ENCODE results near the gene UBAP2. TPM values are rescaled to one million over a fixed set of nuclear protein-coding genes. Genes with fewer than 3 reads are reported as not detected.
"Not testable (repeated sequence)": the region's sequence is repeated elsewhere in the genome, so short reads cannot be mapped to it uniquely, and the experiment has no call there.

Gene UBAP2
- total RNA-seq, 2 donors from 2014 or later = 45.7 to 57.0 TPM

- Mint-ChIP-seq H3K36me3 (ENCODE audit: low read depth) (peaks cover 45% of the 10 kb centered on the region), H3K27me3 (no peaks in the 10 kb centered on the region), H3K4me1 (peaks cover 5% of the 10 kb centered on the region), H3K4me3 (no peak overlapping the region), H3K27ac (no peak overlapping the region), H3K9me3 (no peaks in the 10 kb centered on the region)
- ATAC-seq (replicated peaks) = no peak
Observed at GRCh38 chr9:34034698-34035065, 14.0 kb downstream of the UBAP2 start.

GRCh38 chr9:34032631-34033030, 16.1 kb downstream of the UBAP2 start:
- no peaks in the 10 kb centered on the region for H3K9me3 Mint-ChIP-seq
- no peak for ATAC-seq (replicated peaks)
- H3K27ac Mint-ChIP-seq = no peak overlapping the region
- H3K36me3 Mint-ChIP-seq (ENCODE audit: low read depth) = peaks cover 58% of the 10 kb centered on the region
- H3K4me1 Mint-ChIP-seq = peaks cover 5% of the 10 kb centered on the region
- H3K27me3 Mint-ChIP-seq = no peaks in the 10 kb centered on the region
- H3K4me3 Mint-ChIP-seq = no peak overlapping the region

DNA sequence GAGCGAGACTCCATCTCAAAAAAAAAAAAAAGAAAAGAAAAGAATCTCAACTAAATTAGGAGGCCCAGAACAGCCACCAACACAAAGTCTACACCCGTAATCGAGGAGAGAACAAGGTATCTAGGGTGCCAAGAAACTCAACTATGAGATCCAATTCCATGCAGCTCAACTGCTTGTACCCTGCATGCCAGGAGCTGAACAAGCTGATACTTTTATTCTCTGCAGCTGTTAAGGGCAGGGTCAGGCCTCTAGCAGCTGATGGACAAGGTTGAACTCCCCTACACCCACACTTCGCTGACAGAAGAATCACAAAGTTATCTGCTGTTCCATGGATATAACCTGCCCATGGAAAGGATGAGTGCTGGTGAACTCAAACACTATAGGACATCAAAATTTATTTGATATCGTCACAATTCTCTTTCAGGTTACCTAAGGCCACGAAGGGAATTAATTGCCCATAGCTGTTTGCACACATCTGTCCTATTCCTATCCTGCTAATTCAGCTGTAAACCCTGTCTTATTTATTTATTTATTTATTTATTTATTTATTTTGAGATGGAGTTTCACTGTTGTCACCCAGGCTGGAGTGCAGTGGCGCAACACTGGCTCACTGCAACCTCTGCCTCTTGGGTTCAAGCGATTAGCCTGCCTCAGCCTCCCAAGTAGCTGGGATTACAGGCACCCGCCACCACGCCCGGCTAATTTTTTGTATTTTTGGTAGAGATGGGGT, 20.7 kb downstream of the UBAP2 start:
- H3K27me3 Mint-ChIP-seq = no peaks in the 10 kb centered on the region
- no peaks in the 10 kb centered on the region for H3K9me3 Mint-ChIP-seq
- no peak for ATAC-seq (replicated peaks)
- H3K4me3 Mint-ChIP-seq = no peak overlapping the region
- peaks cover 60% of the 10 kb centered on the region for H3K36me3 Mint-ChIP-seq (ENCODE audit: low read depth)
- no peak overlapping the region for H3K27ac Mint-ChIP-seq
- peaks cover 9% of the 10 kb centered on the region for H3K4me1 Mint-ChIP-seq

- Mint-ChIP-seq H3K27ac (peak overlapping the region; percentile 67), H3K9me3 (no peaks in the 10 kb centered on the region), H3K4me1 (peaks cover 9% of the 10 kb centered on the region), H3K36me3 (ENCODE audit: low read depth) (peaks cover 45% of the 10 kb centered on the region), H3K4me3 (no peak overlapping the region), H3K27me3 (no peaks in the 10 kb centered on the region)
- ATAC-seq (replicated peaks) = no peak
Observed at GRCh38 chr9:34025811-34026210, 22.9 kb downstream of the UBAP2 start.

DNA sequence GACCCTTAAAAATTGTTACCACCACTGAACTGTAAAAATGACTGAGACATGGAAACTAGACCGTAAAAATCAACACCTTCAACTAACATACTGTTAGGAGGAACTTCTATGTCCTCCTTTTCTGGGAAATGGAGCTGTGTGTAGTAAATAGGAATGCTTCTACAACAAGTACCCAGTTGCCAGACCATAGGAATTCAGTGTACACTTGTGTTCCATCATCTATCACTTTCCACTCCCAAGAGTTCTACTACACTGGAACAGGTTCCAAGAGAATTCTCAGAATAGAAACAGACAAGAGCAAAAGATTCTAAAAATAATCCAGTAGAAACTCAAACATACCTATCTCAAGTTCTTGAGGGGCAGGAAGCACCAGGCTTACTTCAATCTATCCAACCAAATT, 23.6 kb downstream of the UBAP2 start:
- no peak for ATAC-seq (replicated peaks)
- Mint-ChIP-seq H3K9me3 (no peaks in the 10 kb centered on the region), H3K36me3 (ENCODE audit: low read depth) (peaks cover 45% of the 10 kb centered on the region), H3K4me1 (peaks cover 9% of the 10 kb centered on the region), H3K4me3 (no peak overlapping the region), H3K27me3 (no peaks in the 10 kb centered on the region), H3K27ac (peak overlapping the region; percentile 50)

GRCh38 chr9:34024476-34024875, 24.2 kb downstream of the UBAP2 start:
- not testable (repeated sequence) for H3K9me3 Mint-ChIP-seq; H3K4me3 Mint-ChIP-seq; H3K27me3 Mint-ChIP-seq; ATAC-seq (replicated peaks); H3K4me1 Mint-ChIP-seq
- H3K27ac Mint-ChIP-seq = peak overlapping the region; percentile 50
- H3K36me3 Mint-ChIP-seq (ENCODE audit: low read depth) = peaks cover 44% of the 10 kb centered on the region

- Mint-ChIP-seq H3K4me3 (no peak overlapping the region), H3K27ac (peak overlapping the region; percentile 60), H3K27me3 (no peaks in the 10 kb centered on the region), H3K4me1 (no peaks in the 10 kb centered on the region), H3K36me3 (ENCODE audit: low read depth) (peaks cover 68% of the 10 kb centered on the region), H3K9me3 (no peaks in the 10 kb centered on the region)
- ATAC-seq (replicated peaks) = no peak
Observed at GRCh38 chr9:34016149-34016548, 32.5 kb downstream of the UBAP2 start.

- no peaks in the 10 kb centered on the region for H3K4me1 Mint-ChIP-seq
- H3K36me3 Mint-ChIP-seq (ENCODE audit: low read depth) = peaks cover 85% of the 10 kb centered on the region
- no peak for ATAC-seq (replicated peaks)
- no peak overlapping the region for H3K4me3 Mint-ChIP-seq
- no peak overlapping the region for H3K27ac Mint-ChIP-seq
- H3K27me3 Mint-ChIP-seq = no peaks in the 10 kb centered on the region
- no peaks in the 10 kb centered on the region for H3K9me3 Mint-ChIP-seq
Observed at GRCh38 chr9:34010979-34011378, 37.7 kb downstream of the UBAP2 start.

DNA sequence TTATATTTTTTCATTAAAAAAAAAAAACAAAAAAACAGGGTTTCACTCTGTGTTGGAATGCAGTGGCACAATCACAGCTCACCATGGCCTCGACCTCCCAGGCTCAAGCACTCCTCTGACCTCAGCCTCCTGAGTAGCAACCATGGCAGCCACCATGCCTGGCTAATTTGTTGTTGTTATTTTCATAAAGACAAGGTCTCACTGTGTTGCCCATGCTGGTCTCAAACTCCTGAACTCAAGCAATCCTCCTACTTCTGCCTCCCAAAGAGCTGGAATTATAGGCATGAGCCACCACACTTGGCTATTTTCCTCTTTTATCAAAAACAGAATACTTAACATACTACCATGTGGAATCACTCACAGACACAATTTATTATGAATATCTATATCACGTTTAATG, 46.7 kb downstream of the UBAP2 start:
- Mint-ChIP-seq H3K36me3 (ENCODE audit: low read depth) (peaks cover 64% of the 10 kb centered on the region), H3K4me3 (no peak overlapping the region), H3K27me3 (no peaks in the 10 kb centered on the region), H3K4me1 (no peaks in the 10 kb centered on the region), H3K9me3 (no peaks in the 10 kb centered on the region), H3K27ac (no peak overlapping the region)
- ATAC-seq (replicated peaks) = no peak

- no peaks in the 10 kb centered on the region for H3K9me3 Mint-ChIP-seq
- peaks cover 64% of the 10 kb centered on the region for H3K36me3 Mint-ChIP-seq (ENCODE audit: low read depth)
- no peak overlapping the region for H3K4me3 Mint-ChIP-seq
- no peak overlapping the region for H3K27ac Mint-ChIP-seq
- no peaks in the 10 kb centered on the region for H3K27me3 Mint-ChIP-seq
- H3K4me1 Mint-ChIP-seq = no peaks in the 10 kb centered on the region
- ATAC-seq (replicated peaks) = no peak
Observed at GRCh38 chr9:34001298-34001697, 47.4 kb downstream of the UBAP2 start.

GRCh38 chr9:33995449-33995848, 53.2 kb downstream of the UBAP2 start:
- Mint-ChIP-seq H3K9me3 (no peaks in the 10 kb centered on the region), H3K4me3 (no peak overlapping the region), H3K36me3 (ENCODE audit: low read depth) (peaks cover 71% of the 10 kb centered on the region), H3K4me1 (no peaks in the 10 kb centered on the region), H3K27ac (no peak overlapping the region), H3K27me3 (no peaks in the 10 kb centered on the region)
- ATAC-seq (replicated peaks) = no peak

DNA sequence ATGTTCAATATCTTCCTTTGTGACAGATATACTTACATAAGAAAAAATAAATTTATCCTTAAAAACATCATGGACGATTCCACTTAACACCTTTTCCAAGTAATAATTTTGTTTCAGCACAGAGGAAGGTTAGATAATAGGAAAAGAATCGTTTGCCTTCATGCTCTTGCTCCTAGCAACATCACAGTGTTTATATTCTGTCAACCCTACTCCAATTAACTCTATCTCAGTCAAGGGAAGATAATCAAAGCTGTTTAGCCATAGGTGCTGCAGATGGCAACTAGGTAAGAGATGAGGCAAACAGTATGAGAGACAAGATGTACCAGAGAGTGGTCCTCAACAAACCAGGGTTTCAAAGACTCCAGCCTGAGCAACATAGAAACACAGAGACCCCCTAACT, 55.6 kb downstream of the UBAP2 start:
- Mint-ChIP-seq H3K36me3 (ENCODE audit: low read depth) (peaks cover 75% of the 10 kb centered on the region), H3K27me3 (no peaks in the 10 kb centered on the region), H3K27ac (no peak overlapping the region), H3K9me3 (no peaks in the 10 kb centered on the region), H3K4me3 (no peak overlapping the region), H3K4me1 (peaks cover 16% of the 10 kb centered on the region)
- ATAC-seq (replicated peaks) = no peak

DNA sequence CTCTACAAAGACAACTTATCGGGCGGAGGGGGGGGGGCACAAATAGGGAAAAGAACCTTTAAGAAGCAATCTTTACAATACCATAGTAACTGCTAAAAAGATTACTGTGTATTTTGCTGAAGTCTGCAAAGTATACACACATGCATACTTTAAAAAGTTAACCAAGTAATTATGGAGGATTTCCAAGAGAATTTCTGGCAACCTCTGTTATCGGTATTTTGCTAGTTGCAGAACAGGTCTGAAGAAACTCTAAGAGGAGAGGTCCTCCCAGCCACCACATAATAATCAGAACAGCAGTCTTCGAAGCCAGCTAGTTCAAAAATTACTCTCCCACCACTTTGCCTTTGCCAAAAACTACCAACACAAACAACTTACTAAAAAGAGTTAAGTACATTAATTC, 56.1 kb downstream of the UBAP2 start:
- H3K4me3 Mint-ChIP-seq = no peak overlapping the region
- no peak for ATAC-seq (replicated peaks)
- H3K27me3 Mint-ChIP-seq = no peaks in the 10 kb centered on the region
- peaks cover 75% of the 10 kb centered on the region for H3K36me3 Mint-ChIP-seq (ENCODE audit: low read depth)
- H3K4me1 Mint-ChIP-seq = peaks cover 16% of the 10 kb centered on the region
- no peaks in the 10 kb centered on the region for H3K9me3 Mint-ChIP-seq
- H3K27ac Mint-ChIP-seq = no peak overlapping the region

DNA sequence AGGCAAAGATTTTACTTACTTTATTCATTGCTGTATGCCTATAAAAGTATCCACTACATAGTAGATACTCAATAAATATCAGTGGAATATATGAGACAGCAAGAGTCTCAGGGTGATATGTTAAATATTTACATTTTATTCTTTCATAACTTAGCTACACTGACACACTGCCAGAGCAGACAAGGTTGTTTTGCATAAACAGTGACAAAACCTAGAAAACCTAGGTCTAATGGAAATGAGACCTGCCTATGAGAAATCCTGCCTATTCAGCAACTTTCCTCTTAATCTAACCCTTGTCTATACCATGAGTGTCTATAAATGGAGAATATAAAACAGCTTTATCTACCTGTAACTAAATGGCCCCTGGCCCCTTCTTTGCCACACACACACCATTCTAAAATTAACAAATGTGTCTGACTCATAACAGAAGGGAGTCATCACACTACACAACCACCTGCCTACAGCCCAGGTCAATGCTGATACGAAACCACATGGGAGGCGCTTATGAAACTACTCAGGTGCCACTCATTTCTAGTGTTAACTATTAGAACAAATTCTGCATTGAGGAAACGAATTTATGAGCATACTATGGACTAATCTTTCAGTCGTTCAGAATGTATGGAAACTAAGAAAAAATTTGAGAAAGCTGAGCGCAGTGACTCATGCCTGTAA, 60.3 kb downstream of the UBAP2 start:
- ATAC-seq (replicated peaks) = peak; percentile 100
- no peaks in the 10 kb centered on the region for H3K27me3 Mint-ChIP-seq
- peak overlapping the region; percentile 11 for H3K27ac Mint-ChIP-seq
- H3K36me3 Mint-ChIP-seq (ENCODE audit: low read depth) = peaks cover 79% of the 10 kb centered on the region
- H3K9me3 Mint-ChIP-seq = no peaks in the 10 kb centered on the region
- peak overlapping the region; percentile 46 for H3K4me3 Mint-ChIP-seq
- peaks cover 16% of the 10 kb centered on the region for H3K4me1 Mint-ChIP-seq

- Mint-ChIP-seq H3K27ac (no peak overlapping the region), H3K36me3 (ENCODE audit: low read depth) (peaks cover 81% of the 10 kb centered on the region), H3K9me3 (no peaks in the 10 kb centered on the region), H3K4me1 (no peaks in the 10 kb centered on the region), H3K4me3 (no peak overlapping the region), H3K27me3 (no peaks in the 10 kb centered on the region)
- no peak for ATAC-seq (replicated peaks)
Observed at GRCh38 chr9:33976414-33976813, 72.3 kb downstream of the UBAP2 start.

Measured in activated T-helper 17 cell treated with anti-CD3 and anti-CD28 coated beads, Interleukin-2, amount 50 U/mL, for 72 hours (primary cell).